Activated CD4-positive, alpha-beta T cell treated with anti-CD3 and anti-CD28 coated beads for 36 hours (primary cell): ENCODE data around the gene ADAD2. TPM values are rescaled to one million over a fixed set of nuclear protein-coding genes. Genes with fewer than 3 reads are reported as not detected.
A peak's percentile ranks its signal among the peaks of the same experiment; 100 is the strongest.

ENCODE experiments used
- ATAC-seq: fragments of 200-7000 bp; cut with Tn5 transposase; one replicate; pipeline ENCODE4 v1.10.0; 2021; ENCODE audit warnings: mild to moderate bottlenecking, moderate library complexity
- CTCF ChIA-PET: fragments of 350-600 bp; sonication (Branson Sonifier 250); formaldehyde crosslinking; loops from one replicate; lab custom pipeline; 2021; ENCODE audit warnings: antibody characterized with exemption; lab: Charles Lee
- POLR2A ChIA-PET: fragments of 350-600 bp; sonication (Branson Sonifier 250); formaldehyde crosslinking; loops from one replicate; lab custom pipeline; 2021; ENCODE audit warnings: antibody characterized with exemption, inconsistent platforms; lab: Charles Lee
- DNase-seq: peaks from one replicate; pipeline ENCODE4 v3.0.0-alpha.2; 2020
- H3K27ac Mint-ChIP-seq: one replicate; pipeline ENCODE4 v1.8.0; 2021; ENCODE audit warnings: mixed read lengths
- H3K27me3 Mint-ChIP-seq: one replicate; pipeline ENCODE4 v1.8.0; 2021; ENCODE audit warnings: mixed read lengths
- H3K36me3 Mint-ChIP-seq: one replicate; pipeline ENCODE4 v1.8.0; 2021; ENCODE audit warnings: low read depth, mixed read lengths
- H3K4me1 Mint-ChIP-seq: one replicate; pipeline ENCODE4 v1.8.0; 2021; ENCODE audit warnings: mixed read lengths
- H3K4me3 Mint-ChIP-seq: one replicate; pipeline ENCODE4 v1.8.0; 2021; ENCODE audit warnings: mild to moderate bottlenecking, moderate library complexity, mixed read lengths
- H3K9me3 Mint-ChIP-seq: one replicate; pipeline ENCODE4 v1.8.0; 2021; ENCODE audit warnings: low read depth, mixed read lengths
- intact Hi-C, 2 experiments: fragments of 100-400 bp; cut with DNase I in 1 of 2; cut with micrococcal nuclease in 1 of 2; formaldehyde crosslinking; loops; one replicate each; pipeline versions ENCODE4 v1.14.2 to v1.15.1; 2022 to 2024; cut with DNase I, micrococcal nuclease
- total RNA-seq, 2 experiments: library from RNA; stranded (reverse); gene quantifications; one replicate each; pipeline ENCODE4 v1.2.3, GENCODE V29; 2021

The ADAD2 gene
- total RNA-seq, 2 experiments from 2014 or later = 0.16 to 0.18 TPM

- CTCF ChIA-PET = interaction anchor here (0.6 to 7.7 kb wide), 6 partner anchors 9 to 179 kb away, joined by 3 to 100 read pairs (median 4); partner anchors contain the start of gene TAF1C
- peak; percentile 41 for DNase-seq
- H3K27me3 Mint-ChIP-seq = no peaks in the 10 kb centered on the region
- peak overlapping the region; percentile 77 for H3K27ac Mint-ChIP-seq
- POLR2A ChIA-PET = interaction anchor here (0.8 kb wide), 2 partner anchors 9 to 24 kb away, joined by 3 read pairs; partner anchors contain the start of gene TAF1C
- peaks cover 19% of the 10 kb centered on the region for H3K4me1 Mint-ChIP-seq
- peaks cover 8% of the 10 kb centered on the region for H3K36me3 Mint-ChIP-seq
- intact Hi-C loops = loop anchor here in 1 of 2 experiments (5.0 kb wide), 1 partner anchor 35 kb away; no protein-coding TSS in a partner anchor
- no peaks in the 10 kb centered on the region for H3K9me3 Mint-ChIP-seq
- H3K4me3 Mint-ChIP-seq = no peak overlapping the region
- ATAC-seq = peak; percentile 67
Observed at GRCh38 chr16:84177741-84178073, 13.2 kb upstream of the ADAD2 start.

- Mint-ChIP-seq H3K27ac (peak overlapping the region; percentile 77), H3K9me3 (no peaks in the 10 kb centered on the region), H3K4me1 (peaks cover 19% of the 10 kb centered on the region), H3K4me3 (no peak overlapping the region), H3K36me3 (peaks cover 11% of the 10 kb centered on the region), H3K27me3 (no peaks in the 10 kb centered on the region)
- ChIA-PET POLR2A (interaction anchor here (0.8 to 1.0 kb wide), 3 partner anchors 9 to 74 kb away, joined by 3 to 6 read pairs (median 3); partner anchors contain the start of gene TAF1C), CTCF (interaction anchor here (0.6 to 7.7 kb wide), 6 partner anchors 9 to 92 kb away, joined by 3 to 100 read pairs (median 5); partner anchors contain the start of gene TAF1C)
- ATAC-seq (no peak), DNase-seq (no peak)
- intact Hi-C loops = loop anchor here in 1 of 2 experiments (5.0 kb wide), 1 partner anchor 36 kb away; no protein-coding TSS in a partner anchor
Observed at GRCh38 chr16:84178146-84178765, 12.7 kb upstream of the ADAD2 start.

- no peak for DNase-seq
- Mint-ChIP-seq H3K27me3 (no peaks in the 10 kb centered on the region), H3K36me3 (peaks cover 15% of the 10 kb centered on the region), H3K4me1 (peaks cover 19% of the 10 kb centered on the region), H3K4me3 (no peak overlapping the region), H3K9me3 (no peaks in the 10 kb centered on the region), H3K27ac (no peak overlapping the region)
- POLR2A ChIA-PET = interaction anchor here (1.0 kb wide), 1 partner anchor 75 kb away, joined by 6 read pairs; no protein-coding TSS in a partner anchor
- ATAC-seq = no peak
- CTCF ChIA-PET = interaction anchor here (1.0 to 7.7 kb wide), 4 partner anchors 8 to 118 kb away, joined by 3 to 100 read pairs (median 5); partner anchors contain the start of gene TAF1C
- intact Hi-C loops = loop anchor here in 1 of 2 experiments (5.0 kb wide), 1 partner anchor 37 kb away; no protein-coding TSS in a partner anchor
Observed at GRCh38 chr16:84178892-84179611, 11.9 kb upstream of the ADAD2 start.

- no peaks in the 10 kb centered on the region for H3K9me3 Mint-ChIP-seq
- H3K27me3 Mint-ChIP-seq = no peaks in the 10 kb centered on the region
- DNase-seq (no peak), ATAC-seq (no peak)
- POLR2A ChIA-PET = no interaction called here
- CTCF ChIA-PET = interaction anchor here (1.5 to 7.7 kb wide), 3 partner anchors 7 to 118 kb away, joined by 3 to 100 read pairs (median 7); partner anchors contain the start of gene TAF1C
- peaks cover 22% of the 10 kb centered on the region for H3K36me3 Mint-ChIP-seq
- H3K4me1 Mint-ChIP-seq = peaks cover 23% of the 10 kb centered on the region
- no peak overlapping the region for H3K4me3 Mint-ChIP-seq
- no peak overlapping the region for H3K27ac Mint-ChIP-seq
- intact Hi-C loops = loop anchor here in 1 of 2 experiments (5.0 kb wide), 1 partner anchor 37 kb away; no protein-coding TSS in a partner anchor
Observed at GRCh38 chr16:84179612-84180320, 11.2 kb upstream of the ADAD2 start.

- H3K4me3 Mint-ChIP-seq = no peak overlapping the region
Observed at GRCh38 chr16:84180519-84181140, 10.3 kb upstream of the ADAD2 start.

GRCh38 chr16:84181144-84181915 lies 9.6 kb upstream of the ADAD2 start:
- Mint-ChIP-seq H3K36me3 (peaks cover 27% of the 10 kb centered on the region), H3K4me3 (no peak overlapping the region), H3K27me3 (no peaks in the 10 kb centered on the region), H3K27ac (no peak overlapping the region), H3K4me1 (peaks cover 29% of the 10 kb centered on the region), H3K9me3 (no peaks in the 10 kb centered on the region)
- POLR2A ChIA-PET = interaction anchor here (0.5 kb wide), 1 partner anchor 501 kb away, joined by 3 read pairs; no protein-coding TSS in a partner anchor
- DNase-seq (no peak), ATAC-seq (no peak)
- CTCF ChIA-PET = interaction anchor here (0.9 kb wide), 1 partner anchor 100 kb away, joined by 4 read pairs; no protein-coding TSS in a partner anchor
- intact Hi-C loops = no loop called here

More at GRCh38 chr16:84180519-84181140, 10.3 kb upstream of the ADAD2 start:
- ATAC-seq (no peak), DNase-seq (no peak)
- intact Hi-C loops = no loop called here
- CTCF ChIA-PET = interaction anchor here (0.9 to 1.6 kb wide), 2 partner anchors 99 to 119 kb away, joined by 3 to 4 read pairs; no protein-coding TSS in a partner anchor
- Mint-ChIP-seq H3K9me3 (no peaks in the 10 kb centered on the region), H3K36me3 (peaks cover 27% of the 10 kb centered on the region), H3K27ac (no peak overlapping the region), H3K27me3 (no peaks in the 10 kb centered on the region), H3K4me1 (peaks cover 26% of the 10 kb centered on the region)
- POLR2A ChIA-PET = no interaction called here

GRCh38 chr16:84182104-84182503 lies 8.9 kb upstream of the ADAD2 start:
- ChIA-PET POLR2A (no interaction called here), CTCF (no interaction called here)
- DNase-seq (no peak), ATAC-seq (no peak)
- no peak overlapping the region for H3K4me3 Mint-ChIP-seq
- peaks cover 30% of the 10 kb centered on the region for H3K36me3 Mint-ChIP-seq
- no peak overlapping the region for H3K27ac Mint-ChIP-seq
- no peaks in the 10 kb centered on the region for H3K27me3 Mint-ChIP-seq
- intact Hi-C loops = no loop called here
- peaks cover 29% of the 10 kb centered on the region for H3K4me1 Mint-ChIP-seq
- no peaks in the 10 kb centered on the region for H3K9me3 Mint-ChIP-seq

- Mint-ChIP-seq H3K4me1 (peaks cover 24% of the 10 kb centered on the region), H3K36me3 (peaks cover 29% of the 10 kb centered on the region), H3K4me3 (no peak overlapping the region), H3K27me3 (no peaks in the 10 kb centered on the region), H3K27ac (no peak overlapping the region), H3K9me3 (no peaks in the 10 kb centered on the region)
- POLR2A ChIA-PET = no interaction called here
- ATAC-seq = no peak
- CTCF ChIA-PET = interaction anchor here (1.1 kb wide), 1 partner anchor 13 kb away, joined by 3 read pairs; no protein-coding TSS in a partner anchor
- DNase-seq = no peak
- intact Hi-C loops = no loop called here
Observed at GRCh38 chr16:84182680-84183571, 8.0 kb upstream of the ADAD2 start.

GRCh38 chr16:84183572-84183875 lies 7.4 kb upstream of the ADAD2 start:
- intact Hi-C loops = no loop called here
- Mint-ChIP-seq H3K27me3 (no peaks in the 10 kb centered on the region), H3K36me3 (peaks cover 26% of the 10 kb centered on the region), H3K9me3 (no peaks in the 10 kb centered on the region), H3K27ac (no peak overlapping the region), H3K4me1 (peaks cover 18% of the 10 kb centered on the region), H3K4me3 (no peak overlapping the region)
- DNase-seq (no peak), ATAC-seq (no peak)
- CTCF ChIA-PET = interaction anchor here (1.1 kb wide), 1 partner anchor 14 kb away, joined by 3 read pairs; no protein-coding TSS in a partner anchor
- POLR2A ChIA-PET = interaction anchor here (0.6 kb wide), 1 partner anchor 104 kb away, joined by 4 read pairs; no protein-coding TSS in a partner anchor
